Fibroblast of skin of right quadriceps (primary cell): Measurements from ENCODE around the gene IQCN.

Experiments used
- DNase-seq: peaks from one replicate; pipeline ENCODE4 v3.0.0-alpha.2; 2013

The IQCN gene

DNA sequence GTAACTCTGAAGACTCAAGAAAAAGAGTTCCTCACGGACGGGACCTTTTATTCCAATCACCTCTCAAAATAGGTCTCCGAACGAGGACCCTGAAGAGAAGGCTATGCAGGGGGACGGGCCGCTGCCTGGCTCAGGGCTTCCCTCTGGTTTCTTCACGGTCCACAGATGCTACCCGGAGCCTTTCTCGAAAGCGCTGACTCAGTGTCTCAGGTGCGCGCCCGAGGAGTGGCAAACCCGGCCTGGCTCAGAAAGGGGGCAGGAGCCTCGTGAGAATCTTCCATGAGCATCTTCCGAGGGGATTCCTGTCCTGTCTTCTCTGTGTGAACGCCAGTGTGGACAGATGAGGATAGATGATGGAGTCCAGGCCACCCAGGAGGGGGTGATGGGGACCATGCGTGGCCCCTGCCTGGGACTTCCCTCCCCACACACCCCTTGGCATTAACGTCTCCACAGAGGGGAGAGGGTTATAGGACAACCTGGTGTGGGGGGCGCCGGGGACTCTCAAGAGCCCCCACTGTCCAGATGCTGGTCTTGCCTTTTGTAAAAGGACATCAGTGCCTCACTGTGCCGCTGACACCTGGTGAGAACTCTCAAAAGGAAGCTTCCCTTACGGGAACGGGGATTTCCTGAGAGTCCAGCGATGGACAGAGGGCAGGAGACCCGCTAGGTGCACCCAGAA lies 32.1 kb upstream of the IQCN start:
- DNase-seq = no peak

DNA sequence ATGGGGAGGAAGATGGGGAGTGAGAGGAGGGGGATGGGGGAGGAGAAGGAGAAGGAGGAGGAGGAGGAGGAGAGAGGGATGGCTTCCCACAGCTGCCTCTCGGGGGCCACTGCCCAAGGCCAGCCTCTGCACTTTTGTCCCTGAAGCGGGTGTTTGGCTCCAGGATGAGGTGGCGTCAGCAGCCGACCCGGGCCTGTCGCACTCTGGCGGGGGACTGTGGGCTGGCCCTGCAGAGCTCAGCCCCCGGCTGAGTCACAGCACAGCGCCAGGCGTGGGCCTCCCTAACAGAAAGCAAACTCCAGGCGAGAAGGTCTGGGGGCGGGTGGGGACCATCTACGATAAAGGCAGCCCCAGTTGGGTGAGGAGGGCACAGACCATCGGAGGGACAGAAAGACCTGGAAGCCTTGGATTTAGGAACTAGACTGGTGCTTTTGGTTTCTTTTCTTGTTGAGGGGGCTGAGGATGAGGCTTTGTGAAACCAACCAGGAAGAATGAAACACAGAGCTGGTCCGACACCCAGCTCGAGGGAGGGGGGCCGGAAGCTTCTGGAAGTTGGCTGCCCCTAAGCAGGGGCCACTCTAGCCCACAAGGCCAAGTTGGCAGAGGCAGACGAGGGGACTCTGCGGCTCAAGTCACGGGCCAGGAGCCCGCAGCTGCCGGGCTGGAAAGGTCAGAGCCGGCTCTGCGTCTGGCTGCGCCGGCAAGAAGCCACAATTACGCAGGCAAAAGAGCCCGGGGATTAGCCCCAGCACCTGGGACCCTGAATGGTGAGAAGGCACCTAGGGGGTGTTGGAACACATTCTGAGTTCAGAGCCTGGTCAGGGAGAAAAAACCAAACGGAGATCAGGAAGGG lies 30.4 kb upstream of the IQCN start:
- DNase-seq = peak; percentile 84

DNA sequence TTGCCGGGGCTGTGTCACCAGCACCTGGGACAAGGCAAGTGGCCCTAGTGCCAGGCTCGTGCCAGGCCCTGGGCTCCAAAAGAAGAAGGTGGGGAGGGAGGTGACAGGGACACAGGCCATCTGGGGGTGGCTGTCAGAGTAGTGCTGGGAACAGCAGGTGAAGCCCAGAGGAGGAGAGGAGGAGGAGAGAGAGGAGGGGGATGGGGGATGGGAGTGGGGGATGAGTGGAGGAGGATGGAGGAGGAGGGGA lies 29.9 kb upstream of the IQCN start:
- DNase-seq = no peak

DNA sequence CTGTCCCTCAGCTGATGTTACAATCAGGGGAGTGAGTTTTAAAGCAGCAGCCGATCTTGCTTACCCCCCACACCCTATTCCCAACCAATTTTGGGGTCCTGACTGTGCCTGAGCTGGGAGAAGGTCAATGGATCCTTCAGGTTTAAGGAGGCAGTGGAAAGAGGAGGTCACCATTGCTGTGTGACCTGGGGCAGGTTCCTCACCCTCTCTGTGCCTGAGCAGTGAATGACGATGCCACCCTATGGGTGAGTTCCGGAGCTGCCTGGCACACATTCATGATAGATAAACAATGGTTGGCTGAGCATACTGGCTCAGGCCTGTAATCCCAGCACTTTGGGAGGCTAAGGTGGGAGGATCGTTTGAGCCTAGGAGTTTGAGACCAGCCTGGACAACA lies 27.5 kb upstream of the IQCN start:
- no peak for DNase-seq

DNA sequence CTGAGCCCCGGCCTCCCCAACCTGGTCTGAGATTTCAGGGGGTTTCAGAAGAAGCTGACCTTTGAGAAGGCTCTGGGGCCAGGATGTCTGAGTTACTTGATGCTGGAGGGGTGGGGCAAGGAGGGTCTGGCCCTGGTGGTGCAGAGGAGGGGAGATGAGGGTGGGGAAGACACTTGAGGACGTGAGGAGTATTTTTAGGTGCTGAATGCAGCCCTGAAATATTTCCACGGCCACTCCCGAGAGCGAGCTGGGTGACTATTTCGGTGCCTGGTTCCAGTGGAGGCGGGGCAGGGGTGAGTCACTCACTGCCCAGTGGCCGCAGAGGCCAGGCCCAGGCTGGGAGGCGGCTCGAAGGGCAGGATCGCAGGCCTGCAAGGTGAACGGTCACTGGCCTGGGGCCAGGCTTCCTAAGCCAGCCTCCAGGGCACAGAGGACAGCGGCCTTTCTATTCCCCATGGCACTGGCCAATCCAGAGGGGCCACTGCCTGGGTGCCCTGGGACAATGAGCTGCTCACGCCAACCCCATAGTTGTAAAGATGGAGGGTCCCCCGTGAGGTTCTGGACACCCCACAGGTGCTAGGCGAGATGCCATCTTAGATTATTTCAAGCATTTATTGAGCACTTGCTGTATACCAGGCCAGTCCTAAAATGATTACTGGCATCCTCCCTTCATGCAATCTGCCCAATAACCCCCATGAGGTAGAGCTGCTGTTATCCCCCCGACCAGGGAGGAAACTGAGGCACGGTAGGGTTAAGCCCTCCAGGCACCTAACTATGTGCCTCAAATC lies 26.9 kb upstream of the IQCN start:
- peak; percentile 32 for DNase-seq

DNA sequence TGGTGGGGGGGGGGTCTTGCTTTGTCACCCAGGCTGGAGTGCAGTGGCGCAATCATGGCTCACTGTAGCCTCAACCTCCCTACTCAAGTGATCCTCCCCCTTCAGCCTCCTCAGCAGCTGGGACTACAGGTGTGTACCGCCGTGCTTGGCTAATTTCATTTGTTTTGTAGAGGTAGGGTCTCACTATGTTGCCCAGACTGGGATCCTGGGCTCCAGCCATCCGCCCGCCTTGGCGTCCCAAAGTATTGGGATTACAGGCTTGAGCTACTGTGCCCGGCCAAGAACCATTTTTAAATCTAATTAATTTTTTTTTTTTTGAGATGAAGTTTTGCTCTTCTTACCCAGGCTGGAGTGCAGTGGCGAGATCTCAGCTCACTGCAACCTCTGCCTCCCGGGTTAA lies 25.4 kb upstream of the IQCN start:
- no peak for DNase-seq

DNA sequence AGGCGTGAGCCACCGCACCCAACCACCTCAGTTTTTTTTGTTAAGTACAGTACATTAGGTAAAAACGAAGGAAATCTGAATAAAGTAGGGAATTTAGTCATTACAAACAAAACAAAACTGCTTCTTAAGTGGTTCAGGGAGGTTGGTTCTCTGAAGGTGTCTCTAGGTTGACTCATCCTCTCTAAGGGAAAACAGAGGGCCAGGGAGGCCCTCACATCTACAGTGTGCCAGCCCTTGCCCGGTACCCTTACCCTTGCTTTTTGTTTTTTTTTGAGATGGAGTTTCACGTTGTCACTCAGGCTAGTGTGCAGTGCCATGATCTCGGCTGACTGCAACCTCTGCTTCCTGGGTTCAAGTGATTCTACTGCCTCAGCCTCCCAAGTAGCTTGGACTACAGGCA lies 24.3 kb upstream of the IQCN start:
- DNase-seq = no peak

DNA sequence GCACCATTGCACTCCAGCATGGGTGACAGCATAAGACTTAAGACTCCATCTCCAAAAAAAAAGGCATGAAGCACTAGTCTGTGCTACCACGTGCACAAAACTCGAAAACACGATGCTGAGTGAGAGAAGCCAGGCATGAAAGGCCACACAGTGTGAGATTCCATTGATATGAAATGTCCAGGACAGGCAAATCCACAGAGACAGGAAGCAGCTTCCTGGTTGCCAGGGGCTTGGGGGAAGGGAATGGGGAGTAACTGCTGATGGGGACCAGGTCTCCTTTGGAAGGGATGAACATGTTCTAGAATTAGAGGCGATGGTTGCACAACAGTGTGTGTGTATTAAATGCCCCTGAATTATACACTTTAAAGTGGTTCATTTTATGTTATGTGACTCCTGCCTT lies 23.1 kb upstream of the IQCN start:
- DNase-seq = peak; percentile 62

DNA sequence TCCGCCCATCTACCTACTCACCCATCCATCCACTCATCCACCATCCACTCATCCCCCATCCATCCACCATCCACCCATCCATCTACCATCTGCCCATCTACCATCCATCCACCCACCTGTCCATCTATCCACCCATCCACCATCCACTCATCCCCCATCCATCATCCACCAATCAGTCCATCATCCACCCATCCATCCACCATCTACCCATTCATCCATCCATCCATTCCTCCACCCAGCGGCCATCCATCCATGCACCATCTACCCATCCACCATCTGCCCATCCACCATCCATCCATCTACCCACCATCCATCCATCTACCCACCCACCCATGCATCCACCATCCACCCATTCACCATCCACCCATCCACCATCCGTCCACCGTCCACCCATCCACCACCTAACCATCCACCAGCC lies 20.8 kb upstream of the IQCN start:
- no peak for DNase-seq

DNA sequence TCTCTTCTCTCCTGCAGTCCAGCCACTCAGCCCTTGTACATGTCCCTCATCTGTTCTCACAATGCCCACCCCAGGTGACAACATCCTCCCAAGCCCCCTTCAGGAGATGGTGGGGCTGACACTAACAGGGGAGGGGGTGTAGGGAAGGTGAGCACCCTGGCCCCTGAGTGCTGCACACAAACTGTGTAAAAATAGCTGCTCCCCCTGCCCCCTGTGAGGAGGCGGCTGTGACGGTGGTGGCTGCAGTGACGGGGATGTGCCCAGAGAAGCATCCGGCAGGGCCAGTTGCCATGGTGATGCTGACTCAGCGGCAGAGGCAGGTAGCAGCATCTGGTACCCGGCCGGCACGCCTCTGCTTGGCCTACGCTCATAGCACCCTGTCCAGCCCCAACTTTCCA lies 20.2 kb upstream of the IQCN start:
- DNase-seq = no peak

DNA sequence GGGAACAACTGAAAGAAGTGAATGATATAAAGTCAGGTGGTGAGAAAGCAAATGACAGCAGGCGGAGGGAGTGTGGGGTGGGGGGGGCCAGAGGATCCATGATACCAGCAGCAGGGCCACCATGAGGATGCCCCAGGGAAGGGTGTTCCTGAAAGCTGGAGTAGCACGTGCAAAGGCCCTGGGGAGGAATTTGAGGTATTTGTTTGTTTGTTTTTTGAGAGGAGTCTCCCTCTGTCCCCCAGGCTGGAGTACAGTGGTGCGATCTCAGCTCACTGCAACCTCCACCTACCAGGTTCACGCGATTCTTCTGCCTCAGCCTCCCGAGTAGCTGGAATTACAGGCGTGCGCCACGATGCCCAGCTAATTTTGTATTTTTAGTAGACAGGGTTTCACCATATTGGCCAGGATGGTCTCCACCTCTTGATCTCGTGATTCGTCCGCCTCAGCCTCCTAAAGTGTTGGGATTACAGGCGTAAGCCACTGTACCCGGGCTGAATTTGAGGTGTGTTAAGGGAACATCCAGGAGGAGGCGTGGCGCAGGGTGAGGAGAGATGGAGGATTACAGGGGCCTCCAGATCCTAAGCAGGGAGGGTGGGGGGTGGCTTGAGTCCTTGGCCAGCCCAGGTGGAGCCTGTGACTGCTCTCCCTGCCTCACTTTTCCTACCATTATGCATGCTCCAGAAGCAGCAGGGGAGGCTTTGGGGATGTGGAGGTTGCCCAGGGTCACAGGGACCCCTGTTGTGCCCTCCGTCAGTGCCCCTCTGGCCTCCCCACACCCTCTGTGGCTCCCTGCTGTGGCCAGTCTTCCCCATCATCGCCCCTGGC lies 19.6 kb upstream of the IQCN start:
- DNase-seq = no peak

DNA sequence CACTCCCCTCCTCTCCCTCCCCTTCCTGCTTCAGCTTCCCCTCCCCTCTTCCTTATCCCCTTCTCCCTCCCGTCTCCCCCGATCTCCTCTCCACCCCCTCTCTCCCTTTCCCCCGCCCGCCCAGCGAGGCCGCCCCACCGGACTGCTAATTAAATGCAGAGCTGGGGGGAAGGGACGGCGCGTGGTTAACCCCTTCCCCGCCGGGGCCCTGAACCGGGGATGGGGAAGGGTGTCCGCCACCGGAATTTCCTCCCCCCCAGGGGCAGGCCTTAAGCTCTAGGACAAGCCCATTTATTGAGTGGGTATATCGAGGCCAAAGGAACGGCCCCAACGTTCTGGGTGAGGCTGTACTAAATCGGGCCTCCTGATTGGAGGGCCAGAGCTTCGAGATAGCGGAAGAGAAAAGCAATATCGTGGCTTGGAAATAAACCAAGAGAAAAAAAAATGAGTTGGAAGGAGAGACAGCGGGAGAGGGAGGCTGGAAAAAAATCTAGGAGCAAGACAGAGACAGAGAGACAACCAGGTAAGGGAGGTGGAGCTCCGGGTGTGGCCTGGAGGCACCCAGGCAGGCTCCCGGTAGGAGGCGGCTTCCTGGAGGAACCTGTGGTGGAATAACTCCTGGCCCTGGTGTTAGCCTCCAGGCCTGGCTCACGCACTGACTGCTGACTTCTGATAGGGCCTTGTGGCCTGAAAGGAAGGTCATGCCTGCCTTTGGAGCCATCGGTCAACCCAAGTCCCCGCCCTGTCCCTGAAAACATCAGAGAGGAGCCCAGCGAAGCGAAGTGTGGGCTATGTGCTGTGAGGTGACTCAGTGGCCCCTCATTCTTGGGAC lies 18.8 kb upstream of the IQCN start:
- peak; percentile 91 for DNase-seq

DNA sequence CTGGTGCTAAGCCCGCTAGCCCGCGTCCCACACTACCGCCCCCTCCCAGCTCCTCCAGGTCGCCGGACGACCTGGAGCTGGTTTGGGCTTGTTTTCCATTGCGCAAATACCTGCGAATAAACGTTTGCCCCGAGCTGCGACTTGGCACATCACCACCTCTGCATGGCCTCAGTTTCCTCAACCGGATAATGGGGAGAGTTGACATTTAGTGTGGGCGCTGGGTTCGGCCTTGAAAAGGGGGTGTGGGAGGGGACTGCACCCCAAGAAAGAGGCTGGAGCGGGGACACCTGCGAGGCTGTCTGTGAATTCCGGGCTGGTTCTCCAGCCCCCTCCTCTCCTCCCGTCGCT lies 18.2 kb upstream of the IQCN start:
- no peak for DNase-seq

DNA sequence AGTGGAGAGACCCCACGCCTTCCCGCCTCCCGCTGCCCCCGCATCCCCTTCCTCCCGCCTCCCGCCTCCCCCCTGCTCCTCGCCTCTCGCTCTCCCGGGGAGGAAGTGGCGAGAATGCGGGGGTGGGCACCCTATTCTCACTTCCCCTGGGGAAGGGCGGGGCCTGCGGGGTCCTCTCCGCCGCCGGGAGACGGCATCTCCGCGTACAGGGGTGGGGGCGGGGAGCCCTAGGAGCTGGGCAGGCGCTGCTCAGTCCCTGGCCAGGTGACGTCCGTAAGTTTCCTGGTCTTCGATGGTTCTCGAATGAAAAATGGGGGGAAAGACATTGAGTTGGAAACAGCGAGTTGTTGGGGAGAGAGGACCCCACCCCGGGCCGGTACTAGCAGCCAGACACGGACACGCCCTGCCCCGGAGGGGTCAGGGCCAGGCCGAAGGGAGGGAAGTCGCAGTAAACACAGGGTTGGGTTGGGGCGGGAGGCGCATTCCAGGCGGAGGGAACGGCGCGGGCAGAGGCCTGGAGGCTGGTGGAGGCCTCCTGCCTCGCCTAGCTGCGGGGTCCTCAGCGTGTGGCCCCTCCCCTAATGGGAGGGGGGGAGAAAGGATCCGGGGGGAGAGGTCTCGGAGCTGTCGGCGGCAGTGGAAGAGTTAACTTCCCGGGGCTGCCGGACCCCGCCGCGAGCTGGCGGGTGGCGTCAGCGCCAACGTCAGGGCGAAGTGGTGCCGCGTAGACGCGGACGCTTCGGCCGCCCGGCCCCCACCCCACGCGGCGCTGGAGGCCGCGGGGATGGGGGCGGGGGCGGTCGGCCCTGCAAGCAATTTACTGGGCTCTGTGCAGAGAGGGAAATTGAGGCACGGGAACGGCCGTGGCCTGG lies 17.6 kb upstream of the IQCN start:
- DNase-seq = peak; percentile 82

DNA sequence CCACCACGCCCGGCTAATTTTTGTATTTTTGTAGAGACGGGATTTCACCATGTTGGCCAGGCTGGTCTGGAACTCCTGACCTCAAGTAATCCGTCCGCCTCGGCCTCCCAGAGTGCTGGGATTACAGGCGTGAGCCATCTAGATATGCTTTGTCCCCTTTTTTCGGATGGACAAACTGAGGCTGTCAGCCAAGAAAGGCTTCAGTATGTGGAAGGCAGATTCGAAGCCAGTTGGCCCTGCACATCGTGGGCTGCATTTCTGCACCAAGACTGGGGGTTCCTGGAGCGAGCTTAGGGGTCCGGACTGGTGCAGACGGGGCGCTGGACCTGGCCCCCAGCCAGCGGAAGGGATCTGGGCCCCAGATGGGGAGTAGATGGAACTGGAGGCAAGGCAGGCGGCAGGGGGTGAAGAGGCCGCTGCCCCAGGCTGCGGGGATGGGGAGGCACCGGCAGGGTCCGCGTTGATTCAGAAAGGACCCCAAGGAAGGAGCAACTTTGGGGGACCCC lies 16.8 kb upstream of the IQCN start:
- no peak for DNase-seq

DNA sequence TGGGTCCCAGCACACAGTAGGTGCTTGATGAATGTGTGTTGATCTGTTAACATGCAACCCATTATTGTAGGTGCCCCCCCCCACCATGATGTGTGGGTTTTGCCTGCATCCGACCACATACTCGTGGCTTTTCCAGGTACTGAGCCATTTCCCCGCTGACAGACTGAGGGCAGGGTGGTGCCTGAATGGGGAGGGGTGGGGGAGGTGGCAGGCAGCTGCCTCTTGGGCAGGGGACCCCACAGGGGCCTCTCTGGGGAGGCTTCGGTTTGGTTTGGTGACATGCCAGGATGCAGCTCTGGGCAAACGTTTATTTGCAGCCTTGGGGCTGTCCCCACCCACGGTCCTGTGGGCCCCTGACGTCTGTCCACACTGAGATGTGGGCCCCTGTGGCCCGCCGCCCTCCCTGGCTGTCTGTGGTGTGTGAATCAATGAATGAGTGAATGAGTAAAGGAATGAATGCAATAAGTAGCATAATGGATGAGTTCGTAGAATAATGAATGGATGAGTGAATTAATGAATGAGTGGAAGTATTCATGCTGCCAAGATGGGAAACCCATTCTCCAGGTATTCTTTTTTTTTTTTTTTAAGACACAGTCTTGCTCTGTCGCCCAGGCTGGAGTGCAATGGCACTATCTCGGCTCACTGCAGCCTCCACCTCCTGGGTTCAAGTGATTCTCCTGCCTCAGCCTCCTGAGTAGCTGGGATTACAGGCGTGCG lies 16.2 kb upstream of the IQCN start:
- no peak for DNase-seq

DNA sequence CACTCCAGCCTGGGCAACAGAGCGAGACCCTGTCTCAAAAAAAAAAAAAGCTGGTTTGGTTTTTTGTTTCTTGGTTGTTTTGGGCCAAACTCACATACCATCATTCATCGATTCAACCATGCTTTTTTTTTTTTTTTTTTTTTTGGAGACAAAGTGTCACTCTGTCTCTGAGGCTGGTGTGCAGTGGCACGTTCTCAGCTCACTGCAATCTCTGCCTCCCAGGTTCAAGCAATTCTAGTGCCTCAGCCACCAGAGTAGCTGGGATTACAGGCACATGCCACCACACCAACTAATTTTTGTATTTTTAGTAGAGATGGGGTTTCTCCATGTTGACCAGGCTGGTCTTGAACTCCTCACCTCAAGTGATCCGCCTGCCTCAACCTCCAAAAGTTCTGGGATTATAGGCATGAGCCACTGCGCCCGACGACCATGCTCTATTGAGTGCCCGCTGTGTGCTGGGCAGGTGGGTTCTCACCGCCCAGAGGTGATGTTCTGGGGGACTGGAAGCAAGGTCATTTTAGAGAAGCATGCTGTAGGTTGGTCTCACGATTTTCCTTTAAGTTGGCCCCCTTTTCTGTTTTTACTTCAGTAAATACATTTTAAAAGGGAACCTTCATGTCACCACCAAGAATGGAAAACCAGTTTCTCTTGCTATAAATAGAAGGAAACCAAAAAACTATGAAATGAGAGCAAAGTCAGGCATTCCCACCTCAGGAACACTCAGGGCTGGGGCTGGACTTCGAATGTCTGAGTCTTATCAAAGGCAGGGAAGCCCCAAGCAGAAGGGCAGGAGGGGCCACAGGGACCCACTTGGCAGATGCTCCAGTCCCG lies 15.4 kb upstream of the IQCN start:
- DNase-seq = no peak

DNA sequence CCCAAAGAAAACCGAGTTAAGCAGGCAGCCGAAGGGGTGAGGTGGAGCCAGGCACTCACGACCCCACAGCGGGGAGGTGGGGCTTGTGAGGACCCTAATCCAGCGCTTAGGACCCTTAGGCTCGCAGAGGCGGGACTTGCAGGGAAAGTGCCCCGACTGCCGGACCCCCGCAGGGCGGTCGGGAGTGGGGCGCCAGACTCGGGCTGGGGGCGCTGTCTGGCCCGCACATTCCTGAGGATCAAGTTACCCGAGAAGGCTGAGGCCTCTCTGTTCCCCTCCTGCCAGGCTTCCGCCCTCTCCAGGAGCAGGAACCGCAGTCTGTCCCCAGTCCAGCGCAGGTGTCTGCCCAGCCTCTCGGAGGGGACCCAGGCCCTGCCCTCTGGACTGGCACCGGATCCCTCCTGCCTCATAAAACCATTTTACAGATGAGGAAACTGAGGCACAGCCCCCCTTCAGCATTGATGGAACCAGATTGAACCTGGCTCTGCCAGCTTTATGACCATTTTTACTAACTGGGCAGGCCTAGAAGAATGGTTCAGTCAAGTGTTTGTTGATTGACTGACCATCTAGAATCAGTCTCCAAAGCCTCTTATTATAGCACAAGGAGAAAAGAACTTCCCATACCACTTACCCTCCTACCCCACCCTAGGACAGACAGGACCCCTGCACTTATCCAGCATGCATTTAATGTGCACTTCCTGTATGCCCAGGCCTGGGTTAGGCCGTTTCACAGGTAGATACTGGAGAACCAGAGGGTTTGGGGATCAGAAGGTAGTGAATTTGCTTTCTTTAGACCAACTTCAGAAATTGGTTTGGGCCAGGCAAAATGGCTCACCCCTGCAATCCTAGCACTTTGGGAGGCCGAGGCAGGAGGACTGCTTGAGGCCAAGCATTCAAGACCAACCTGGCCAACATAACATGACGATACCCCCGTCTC lies 13.9 kb upstream of the IQCN start:
- DNase-seq = peak; percentile 42
